Measurements from ENCODE around the gene PRRG4.
"Not testable (repeated sequence)": the region's sequence is repeated elsewhere in the genome, so short reads cannot be mapped to it uniquely, and the experiment has no call there.

The PRRG4 gene

DNA sequence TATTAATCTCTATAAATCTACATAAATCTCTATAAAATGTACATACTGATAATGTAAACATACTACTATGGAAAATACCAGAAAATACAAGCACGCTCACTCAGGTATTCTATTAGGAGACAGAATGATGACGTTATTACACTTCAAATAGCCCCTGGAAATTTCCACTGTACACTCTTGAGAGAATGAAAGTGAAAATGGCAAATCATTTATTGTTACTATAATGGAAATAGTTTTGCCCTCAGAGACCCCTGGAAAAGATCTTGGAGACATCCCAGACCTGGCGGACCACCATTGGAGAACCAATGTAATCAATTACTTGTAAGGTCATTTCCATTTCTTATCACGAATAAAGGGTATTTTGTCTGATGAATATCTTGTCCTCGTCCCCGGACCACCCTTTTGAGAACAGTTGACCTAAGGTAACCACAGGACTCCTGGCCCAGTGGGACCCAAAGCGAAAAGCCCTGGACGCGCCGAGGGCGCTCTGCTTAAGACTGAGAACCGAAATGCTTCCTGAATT, 509 bp upstream of the PRRG4 start:
- FAIRE-seq: no peak

DNA sequence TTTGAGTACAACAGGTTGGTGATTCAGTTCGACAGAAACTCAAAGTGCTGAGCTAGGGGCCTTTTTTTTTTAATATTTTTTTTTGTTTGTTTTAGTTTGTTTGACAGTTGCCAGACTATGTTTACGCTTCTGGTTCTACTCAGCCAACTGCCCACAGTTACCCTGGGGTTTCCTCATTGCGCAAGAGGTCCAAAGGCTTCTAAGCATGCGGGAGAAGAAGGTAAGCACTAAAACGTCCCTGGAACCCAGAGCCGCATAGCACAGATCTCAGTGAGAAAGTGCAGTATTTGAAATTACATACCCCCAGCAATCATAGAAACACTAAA, 649 bp downstream of the PRRG4 start:
- FAIRE-seq (no peak), DNase-seq (ENCODE audit: insufficient read length, low spot score) (no peak)

More for the DNA sequence above, 509 bp upstream of the PRRG4 start:
- no peak for DNase-seq (ENCODE audit: insufficient read length, low spot score)

DNA sequence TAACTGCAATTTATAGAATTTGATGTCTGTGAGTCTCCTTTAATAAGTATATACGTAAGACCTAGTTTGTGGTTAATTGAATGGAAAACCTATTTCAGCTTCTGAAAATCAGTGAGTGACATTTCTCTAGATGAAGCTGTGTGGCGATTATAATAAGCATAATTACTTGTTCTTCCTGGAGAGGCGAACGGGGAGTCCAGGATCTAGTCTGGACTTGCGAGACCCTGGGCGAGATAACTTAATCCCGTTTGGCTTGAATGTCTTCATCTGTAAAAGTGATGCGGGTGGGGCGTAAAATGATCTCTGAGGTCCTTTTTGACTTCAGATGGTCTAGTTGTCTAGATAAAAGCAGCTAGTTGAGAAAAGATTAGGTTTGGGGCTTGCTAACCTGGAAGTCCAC, 1.1 kb downstream of the PRRG4 start:
- DNase-seq (ENCODE audit: insufficient read length, low spot score) (no peak), FAIRE-seq (no peak)

DNA sequence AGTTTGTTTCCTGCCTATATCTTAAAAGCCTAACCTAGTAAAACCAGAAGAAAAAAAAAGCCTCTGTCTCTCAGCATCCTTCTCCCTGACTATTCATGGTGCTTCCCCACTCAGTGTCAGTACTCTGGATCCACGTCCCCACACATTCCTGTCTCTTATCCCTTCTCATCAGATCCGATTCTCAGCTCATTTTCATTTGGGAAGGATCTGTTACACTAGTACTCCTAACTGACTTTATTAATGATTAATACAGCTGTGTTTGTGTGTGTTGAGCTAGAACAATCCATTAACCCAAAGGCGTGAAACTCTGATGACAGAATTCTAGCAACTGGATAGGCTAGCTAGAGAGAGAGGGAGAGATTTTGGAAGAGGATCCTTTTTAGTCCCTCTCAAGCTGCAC, 1.5 kb downstream of the PRRG4 start:
- DNase-seq (ENCODE audit: insufficient read length, low spot score) (no peak), FAIRE-seq (no peak)

DNA sequence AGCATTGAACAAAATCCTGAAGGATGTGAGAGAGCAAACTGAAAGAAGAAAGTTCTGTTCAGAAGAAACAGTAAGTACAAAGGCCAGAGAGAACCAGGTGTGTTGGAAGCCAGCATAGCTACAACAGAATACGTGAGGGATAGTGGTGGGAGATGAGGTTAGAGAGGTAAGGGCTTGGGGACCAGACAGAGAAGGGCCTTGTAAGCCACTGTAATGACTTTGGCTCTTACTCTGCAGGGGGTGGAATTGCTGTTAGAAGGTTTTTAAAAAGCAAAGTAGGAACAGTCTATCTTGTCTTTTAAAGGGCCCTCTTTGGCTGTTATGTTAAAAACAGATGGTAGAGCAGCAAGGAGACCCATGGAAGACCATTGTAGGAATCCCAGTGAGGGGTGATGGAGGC, 4.2 kb downstream of the PRRG4 start:
- FAIRE-seq: no peak
- no peak for DNase-seq (ENCODE audit: insufficient read length, low spot score)

DNA sequence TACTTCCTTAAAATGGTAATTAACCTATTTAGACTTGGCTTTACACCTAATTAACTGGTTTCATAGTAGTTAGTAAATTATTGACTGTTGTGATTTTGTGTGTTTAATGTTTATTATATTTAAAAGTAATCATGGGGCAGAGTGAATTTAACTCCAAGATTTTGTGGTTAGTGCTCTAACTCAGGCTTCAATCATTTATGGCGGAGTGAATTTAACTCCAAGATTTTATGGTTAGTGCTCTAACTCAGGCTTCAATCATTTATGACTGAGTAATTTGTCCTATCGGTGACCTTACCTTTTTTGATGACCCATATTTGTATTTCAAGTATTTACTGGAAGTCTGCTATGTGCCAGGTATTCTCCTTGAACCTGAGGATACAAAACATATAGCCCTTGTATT, 7.2 kb downstream of the PRRG4 start:
- no peak for FAIRE-seq

DNA sequence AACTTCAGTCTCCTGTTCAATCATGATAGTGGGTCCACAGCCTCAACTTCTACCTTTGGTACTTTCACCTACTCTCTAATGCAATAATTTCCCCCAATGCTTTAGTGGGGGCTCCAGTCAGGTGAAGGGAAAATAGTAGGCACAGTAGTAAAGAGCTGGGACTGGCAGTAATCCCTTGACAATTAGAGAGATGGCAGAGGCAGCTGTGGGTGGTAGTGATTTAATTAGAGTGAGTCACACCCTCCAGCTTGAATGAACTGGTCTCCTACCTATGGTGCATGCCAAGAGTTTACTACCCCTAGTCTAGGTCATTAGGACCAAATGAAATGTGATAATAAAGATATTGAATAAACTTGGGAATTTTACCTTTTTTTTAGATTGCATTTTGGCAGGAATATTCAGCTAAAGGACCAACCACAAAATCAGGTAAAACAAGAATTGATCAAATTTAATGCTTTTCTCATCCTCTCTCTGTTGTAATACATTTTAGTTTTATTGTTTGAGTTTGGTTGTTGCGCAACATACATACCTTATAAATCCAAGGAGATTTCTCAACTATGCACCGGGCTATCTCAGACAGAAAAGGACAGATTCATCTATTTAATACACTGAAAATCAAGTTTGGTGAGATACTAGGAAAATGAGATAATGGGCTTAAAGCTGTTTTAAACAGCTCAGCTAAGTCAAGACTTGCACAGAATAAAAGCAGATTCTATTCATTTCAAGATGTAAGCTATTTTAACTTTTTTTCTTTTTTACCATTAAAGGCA, 9.0 kb downstream of the PRRG4 start:
- DNase-seq (ENCODE audit: insufficient read length, low spot score) (no peak), FAIRE-seq (no peak)

More for the DNA sequence above, 7.2 kb downstream of the PRRG4 start:
- DNase-seq (ENCODE audit: insufficient read length, low spot score): no peak

DNA sequence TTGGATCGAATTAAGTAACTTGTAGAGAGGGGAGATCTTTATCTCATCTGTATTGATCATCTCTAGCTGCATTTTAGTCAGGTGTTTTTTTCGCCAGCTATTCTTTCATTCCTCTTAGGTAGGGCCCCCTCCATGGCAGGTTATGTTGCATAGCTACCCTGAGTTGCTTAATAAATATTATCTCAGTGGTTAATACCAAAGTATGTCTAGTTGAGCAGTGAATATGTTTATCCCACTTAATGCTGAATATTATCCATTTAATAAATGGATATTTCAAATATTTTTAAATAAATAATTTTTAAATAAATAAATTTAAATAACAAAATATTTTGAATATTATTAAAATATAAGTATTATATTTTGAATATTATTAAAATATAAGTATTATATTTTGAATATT, 9.6 kb downstream of the PRRG4 start:
- FAIRE-seq: no peak
- DNase-seq (ENCODE audit: insufficient read length, low spot score): no peak

DNA sequence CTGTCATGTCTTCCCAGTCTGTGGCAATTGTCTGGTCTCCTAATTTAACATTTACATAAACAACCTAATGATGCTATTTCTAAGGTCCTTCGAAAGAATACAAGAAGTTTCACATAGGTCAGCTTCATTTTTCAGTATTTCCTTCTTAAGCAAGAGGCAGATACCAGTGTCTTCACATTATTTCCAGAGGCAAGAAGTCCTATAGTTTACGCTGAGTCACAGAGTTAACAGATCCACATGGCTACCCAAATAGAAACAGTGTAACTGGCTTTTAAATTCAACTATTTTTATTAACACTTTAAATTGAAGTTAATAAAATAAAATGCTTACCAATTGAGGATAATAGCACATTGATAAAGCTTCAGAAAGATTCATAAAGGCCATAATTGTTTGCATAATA, 10.9 kb downstream of the PRRG4 start:
- DNase-seq (ENCODE audit: insufficient read length, low spot score): no peak
- FAIRE-seq: no peak

DNA sequence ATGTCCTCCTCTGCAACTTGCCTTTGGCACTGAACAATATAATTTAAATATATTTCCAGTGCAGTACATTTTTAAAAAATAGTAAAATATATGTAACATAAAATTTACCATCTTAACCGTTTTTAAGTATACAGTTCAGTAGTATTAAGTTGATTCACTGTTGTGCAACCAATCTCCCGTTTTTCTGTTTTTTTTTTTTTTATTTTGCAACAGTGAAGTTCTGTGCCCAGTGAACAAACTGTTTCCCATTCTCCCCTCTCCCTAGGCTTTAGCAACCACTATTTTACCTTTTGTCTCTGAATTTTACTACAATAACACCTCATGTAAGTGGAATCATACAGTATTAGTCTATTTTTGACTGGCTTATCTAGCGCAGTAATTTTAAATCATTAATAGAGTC, 13.8 kb downstream of the PRRG4 start:
- DNase-seq (ENCODE audit: insufficient read length, low spot score) (no peak), FAIRE-seq (no peak)

DNA sequence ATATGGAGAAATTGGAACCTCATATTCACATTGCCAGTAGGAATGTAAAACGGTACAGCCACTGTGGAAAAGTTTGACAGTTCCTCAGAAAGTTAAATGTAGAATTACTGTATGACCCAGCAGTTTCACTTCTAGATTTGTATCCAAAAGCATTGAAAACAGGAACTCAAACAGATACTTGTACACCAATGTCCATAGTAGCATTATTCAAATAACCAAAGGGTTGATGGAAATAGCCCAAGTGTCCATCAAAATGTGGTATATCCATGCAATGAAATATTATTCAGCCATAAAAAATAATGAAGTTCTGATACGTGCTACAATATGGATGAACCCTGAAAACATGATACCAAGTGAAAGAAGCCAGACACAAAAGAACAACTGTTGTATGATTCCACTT, 17.8 kb downstream of the PRRG4 start:
- FAIRE-seq (no peak), DNase-seq (ENCODE audit: insufficient read length, low spot score) (no peak)

DNA sequence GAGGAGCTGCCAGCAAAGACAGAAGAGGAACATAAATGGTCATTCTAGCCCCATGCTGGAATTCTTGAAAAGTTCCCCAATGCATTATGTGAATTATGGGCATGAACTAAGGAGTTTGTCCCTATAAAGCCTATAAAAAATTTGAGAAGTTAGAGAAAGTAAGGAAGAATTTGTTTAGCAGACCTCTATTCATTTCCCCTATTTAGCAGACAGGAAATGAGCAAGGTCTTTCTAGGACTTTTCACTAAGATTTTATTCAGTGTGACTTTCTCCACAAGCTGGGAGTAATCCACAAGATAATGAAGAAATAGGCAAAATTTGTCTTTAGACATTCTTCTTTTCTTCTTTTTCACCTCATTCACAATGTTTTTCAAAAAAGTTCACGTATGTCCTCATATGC, 20.0 kb downstream of the PRRG4 start:
- DNase-seq (ENCODE audit: insufficient read length, low spot score) (no peak), FAIRE-seq (no peak)

DNA sequence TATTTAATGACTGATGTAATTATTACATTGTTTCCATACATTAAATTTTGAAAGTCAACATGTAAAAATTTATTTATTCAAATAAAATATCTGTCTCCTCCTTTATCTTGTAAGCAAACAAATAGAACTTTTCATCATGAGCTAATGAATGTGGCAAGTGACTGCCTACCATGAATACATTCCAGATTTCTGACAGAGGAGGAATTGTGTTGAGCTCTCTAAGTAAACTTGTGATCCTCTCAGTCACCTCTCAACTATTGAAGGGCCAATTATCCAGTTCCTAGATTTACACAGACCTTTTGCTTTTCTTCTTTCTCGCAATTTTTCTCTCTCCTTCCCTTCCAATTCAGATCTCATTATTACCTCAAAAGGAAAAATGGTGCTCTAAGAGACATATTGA, 21.5 kb downstream of the PRRG4 start:
- DNase-seq (ENCODE audit: insufficient read length, low spot score) (no peak), FAIRE-seq (no peak)

DNA sequence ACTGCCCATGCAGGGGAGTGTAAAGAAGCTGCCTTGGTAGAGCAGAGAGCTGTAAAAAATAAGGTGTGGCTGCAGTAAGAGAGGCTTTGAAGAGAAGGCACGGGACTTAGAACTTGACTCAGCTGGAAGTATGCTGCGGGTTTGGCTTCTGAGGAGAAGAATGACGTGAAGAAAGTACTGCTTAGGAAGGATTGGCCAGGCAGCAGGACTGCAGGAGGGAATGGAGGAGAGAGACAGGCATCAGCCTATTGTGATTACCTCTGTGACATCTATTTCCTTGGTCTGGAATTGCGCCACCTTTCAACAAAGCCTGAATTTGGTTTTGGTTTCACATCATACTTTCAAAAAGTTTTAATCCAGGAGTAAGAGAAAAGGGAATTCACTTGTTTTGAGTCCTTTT, 22.5 kb downstream of the PRRG4 start:
- no peak for DNase-seq (ENCODE audit: insufficient read length, low spot score)
- no peak for FAIRE-seq

DNA sequence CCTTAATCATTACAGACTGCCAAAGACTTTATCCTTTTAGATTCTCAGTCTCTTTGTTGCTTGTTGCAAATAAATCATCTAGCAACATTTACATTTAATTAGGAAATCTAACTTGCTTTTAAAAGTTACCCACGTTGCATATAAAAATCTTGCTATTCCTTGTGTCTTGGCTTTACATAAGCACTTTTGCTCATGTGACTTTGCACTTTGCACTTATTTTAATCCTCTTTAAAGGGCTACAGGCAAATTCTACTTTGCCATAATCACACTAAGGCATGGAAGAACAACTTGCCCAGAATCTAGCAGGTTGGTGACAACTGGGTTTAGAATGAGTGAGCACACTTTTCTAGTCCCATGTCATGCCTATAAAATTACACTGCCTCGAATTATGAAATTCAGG, 25.9 kb downstream of the PRRG4 start:
- FAIRE-seq: no peak

DNA sequence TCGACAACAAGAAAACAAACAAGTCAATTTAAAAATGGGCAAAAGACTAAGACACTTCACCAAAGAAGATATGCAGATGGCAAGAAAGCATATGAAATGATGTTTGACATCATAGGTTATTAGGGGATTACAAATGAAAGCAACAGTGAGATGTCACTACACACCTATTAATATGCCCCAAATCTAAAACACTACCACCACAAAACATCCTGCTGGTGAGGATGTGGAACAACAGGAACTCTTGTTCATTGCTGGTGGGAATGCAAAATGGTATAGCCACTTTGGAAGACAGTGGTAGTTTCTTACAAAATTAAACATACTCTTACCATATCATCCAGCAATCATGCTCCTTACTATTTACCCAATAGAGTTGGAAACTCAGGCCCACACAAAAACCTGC, 29.0 kb downstream of the PRRG4 start:
- FAIRE-seq (no peak), DNase-seq (ENCODE audit: insufficient read length, low spot score) (no peak)

More for the DNA sequence above, 25.9 kb downstream of the PRRG4 start:
- DNase-seq (ENCODE audit: insufficient read length, low spot score): no peak

DNA sequence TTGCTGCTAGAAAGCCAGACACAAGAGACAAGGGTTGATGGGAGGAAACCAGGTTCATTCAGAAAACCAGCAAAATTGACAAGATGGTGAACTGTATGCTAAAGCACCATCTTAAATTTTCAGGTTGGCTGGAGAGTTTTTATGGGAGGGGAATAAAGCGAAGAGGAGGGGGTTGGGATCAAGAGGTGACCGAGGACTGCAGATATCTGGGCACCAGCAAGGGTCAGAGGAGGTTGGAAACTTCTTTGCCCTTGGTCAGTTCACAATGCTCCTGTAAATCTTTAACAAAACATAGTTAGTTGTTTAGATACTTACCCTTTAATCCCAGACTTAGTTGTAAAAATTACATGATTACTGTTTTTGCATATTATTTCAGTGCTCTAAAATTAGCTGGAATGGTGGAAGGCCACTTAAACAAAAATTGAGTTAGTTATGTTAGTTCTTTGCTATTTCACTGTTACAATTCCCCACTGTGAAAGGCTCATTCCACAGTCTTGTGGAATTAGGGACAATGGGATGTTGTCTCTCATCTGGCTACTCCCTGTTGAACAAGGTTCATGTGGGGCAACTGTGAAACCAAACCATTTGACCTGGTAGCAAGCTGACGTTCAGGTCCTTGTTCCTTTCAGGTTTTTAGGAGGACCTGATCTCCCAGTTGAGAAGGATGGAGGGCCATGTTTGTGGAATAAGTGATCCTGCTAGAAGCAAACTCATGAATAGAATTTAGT, 32.3 kb downstream of the PRRG4 start:
- no peak for DNase-seq (ENCODE audit: insufficient read length, low spot score)
- no peak for FAIRE-seq

DNA sequence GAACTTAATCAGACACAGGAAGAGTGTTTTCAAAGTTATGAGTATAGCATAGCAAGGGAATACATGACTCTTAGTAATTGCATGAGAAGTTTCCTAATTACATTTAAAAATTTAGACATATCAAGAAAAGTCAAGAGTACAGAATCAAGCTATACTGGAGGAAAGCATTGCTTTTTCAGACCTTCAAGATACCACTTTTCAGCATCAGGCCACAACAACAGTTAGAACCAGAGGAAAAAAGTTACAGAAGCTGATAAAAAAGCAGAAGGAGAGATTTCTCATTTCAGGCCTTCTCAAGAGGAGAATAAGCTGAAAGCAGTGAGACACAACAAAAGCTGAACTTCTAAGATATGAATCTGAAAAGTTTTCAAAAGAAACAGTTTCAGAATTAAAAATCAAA, 34.8 kb downstream of the PRRG4 start:
- no peak for FAIRE-seq
- no peak for DNase-seq (ENCODE audit: insufficient read length, low spot score)

DNA sequence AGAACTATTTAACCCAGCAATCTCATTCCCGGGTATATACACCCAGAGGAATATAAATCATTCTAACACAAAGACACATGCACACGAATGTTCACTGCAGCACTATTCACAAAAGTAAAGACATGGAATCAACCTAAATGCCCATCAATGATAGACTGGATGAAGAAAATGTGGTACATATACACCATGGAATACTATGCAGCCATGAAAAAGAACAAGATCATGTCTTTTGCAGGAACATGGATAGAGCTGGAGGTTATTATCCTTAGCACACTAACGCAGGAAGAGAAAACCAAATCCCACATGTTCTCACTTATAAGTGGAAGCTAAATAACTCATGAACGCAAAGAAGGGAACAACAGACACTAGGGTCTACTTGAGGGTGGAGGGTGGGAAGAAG, 39.0 kb downstream of the PRRG4 start:
- DNase-seq (ENCODE audit: insufficient read length, low spot score); FAIRE-seq: not testable (repeated sequence)

DNA sequence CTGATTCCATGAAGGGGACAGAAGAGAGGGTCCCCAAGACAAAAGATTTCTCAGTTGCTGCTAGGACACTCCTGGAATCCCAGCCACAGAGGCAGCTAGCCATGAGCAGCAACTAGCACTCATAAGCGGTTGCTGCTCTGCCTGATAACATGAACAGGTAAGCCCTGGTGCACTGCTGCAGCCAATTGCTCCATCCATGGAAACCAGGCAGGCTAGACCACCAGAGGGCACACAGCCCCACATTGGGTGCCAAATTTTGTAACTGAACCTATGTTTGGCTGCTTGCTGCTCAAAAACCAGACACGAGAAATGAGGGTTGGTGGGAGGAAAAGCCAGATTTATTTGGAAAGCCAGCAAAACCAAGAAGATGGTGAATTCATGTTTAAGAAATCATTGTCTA, 40.9 kb downstream of the PRRG4 start:
- DNase-seq (ENCODE audit: insufficient read length, low spot score): peak; percentile 34
- peak; percentile 74 for FAIRE-seq

DNA sequence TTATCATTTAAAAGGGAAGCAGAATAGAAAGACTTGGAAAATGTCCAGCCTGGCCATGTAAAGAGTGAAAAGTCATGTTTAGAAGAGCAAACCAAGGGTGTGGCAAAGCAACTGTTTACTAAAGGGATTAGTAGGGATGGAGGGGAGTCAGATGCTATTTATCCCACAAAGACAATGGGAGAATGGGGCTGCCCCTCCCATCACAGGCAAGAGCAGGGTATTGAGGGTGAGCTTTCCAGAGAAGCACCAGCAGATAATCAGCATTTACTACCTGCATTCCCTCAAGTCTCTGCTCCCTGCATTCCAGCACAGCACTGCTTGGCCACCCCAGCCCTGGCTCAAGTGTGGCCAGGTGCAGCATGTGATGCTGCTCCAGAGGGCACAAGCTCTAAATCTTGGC, 44.4 kb downstream of the PRRG4 start:
- FAIRE-seq: no peak
- DNase-seq (ENCODE audit: insufficient read length, low spot score): no peak

DNA sequence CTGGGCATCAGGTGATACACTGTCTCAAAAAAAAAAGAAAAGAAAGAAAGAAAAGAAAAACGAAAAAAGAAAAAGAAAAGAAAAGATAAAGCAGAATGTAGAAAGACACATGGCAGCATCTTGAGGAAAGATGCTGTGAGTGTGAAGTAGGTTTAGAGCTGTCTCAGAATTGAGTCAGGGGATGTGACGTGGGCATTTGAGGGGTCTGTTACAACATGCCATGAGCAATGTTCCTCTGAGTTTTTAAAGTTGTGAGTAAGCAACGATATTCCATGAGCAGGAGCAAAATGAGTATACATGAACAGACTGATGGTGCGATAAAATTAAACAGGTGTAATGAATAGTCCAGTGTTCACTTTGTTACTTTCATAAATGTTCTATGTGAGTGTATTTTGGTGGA, 51.6 kb downstream of the PRRG4 start:
- no peak for DNase-seq (ENCODE audit: insufficient read length, low spot score)
- FAIRE-seq: no peak

Measured in HTR-8/SVneo (cell line).